T1000 (cell line): Measurements from ENCODE around the gene QRICH2.
"Not testable (repeated sequence)": the region's sequence is repeated elsewhere in the genome, so short reads cannot be mapped to it uniquely, and the experiment has no call there.

Source experiments
- DNase-seq: peaks from one replicate; lab custom pipeline; 2025; ENCODE audit warnings: mixed read lengths; lab: John Stamatoyannopoulos, UW

Gene QRICH2

DNA sequence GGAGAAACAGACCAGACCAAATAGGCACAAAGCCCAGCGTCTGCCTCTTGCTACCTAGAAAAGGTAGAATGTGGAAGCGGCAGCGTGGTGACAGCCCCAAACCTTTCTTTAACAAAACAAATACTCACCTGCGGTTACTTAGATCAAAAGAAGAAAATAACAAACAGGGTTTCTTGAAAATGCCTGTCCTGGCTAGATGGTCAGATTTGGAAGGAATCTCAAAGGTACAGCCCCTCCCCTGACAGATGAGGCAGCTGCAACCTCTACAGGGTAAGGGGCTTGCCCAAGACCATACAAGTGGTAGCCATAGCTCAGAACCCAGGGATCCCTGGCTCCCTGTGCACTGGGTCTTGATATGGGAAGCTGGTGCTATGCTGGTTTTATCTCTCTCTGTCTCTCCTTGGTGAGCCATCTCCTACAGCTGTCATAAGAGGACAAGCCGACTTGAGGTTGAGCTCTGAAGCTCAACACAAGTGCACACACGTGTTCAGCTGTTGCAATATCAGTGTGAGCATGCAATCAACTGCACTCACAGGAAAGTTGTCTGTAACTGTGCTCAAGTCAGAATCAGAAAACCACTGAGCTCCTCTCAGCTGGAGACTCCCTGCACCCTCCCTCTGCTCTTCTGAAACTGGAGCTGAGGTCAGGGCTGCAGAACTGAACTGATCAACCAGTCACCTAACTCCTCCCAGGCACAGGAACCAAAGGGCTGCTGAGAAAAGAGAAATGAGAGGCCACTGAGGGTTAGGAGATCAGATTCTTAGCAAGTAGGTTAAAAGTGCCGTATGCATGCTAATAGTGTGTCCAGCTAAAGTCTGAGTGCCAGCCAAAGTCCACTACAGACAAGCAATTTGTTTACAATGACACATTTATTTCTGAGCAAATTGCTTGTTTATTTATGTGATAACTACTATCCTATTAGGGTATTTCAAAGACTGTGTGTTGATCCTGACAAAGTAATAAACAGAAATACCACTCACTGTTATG lies 61.7 kb downstream of the QRICH2 start:
- no peak for DNase-seq

DNA sequence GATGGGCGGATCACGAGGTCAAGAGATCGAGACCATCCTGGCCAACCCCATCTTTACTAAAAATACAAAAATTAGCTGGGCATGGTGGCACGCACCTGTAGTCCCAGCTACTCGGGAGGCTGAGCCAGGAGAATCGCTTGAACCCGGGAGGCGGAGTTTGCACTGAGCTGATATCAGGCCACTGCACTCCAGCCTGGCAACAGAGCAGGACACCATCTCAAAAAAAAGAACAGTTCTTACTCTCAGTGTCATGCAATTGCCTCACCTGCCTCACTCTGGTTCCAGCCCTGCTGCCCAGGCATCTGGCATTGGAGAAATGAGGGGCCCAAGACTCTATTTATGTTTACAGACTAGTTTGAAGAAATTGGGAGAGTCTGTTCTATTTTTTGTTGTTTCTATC lies 63.4 kb downstream of the QRICH2 start:
- DNase-seq: not testable (repeated sequence)

DNA sequence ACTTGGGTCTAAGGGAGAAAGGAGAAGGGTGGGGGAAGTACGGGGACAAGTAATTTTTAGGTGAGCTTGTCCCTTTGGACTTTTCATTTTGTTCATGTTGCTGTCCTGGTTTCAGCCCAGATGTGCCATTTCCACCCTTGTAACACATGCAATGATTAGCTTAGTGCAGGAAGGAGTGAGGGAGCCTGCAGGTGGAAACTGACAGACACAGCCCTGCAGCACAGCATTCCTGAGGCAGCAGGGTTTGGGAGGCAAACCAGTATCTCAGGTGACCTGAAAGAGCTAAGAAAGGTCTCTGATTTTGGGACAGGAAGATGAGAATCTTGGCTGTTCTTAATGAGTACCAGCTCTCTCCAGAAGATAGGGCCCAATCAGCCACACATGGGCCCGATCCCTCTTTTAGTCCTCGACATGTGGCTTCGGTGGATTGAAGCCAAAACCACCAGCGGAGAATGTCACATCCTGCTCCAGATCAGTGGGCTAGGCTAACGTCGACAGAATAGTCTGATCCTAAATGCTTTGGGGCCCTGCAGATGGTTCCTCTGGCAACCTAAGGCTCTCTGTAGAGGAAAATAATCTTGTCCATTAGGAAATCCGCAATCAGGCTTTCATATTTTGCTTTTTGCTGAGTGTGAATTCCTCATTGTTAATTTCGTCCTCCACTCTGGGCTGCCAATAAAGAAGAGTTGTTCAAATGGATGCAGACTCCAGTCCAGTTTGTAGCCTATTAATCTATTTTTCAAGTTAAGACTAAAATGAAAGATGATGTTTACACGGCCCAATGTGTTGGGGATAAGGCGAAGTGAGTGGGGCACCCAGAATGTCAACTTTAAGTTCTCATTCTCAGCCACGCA lies 64.0 kb downstream of the QRICH2 start:
- no peak for DNase-seq

DNA sequence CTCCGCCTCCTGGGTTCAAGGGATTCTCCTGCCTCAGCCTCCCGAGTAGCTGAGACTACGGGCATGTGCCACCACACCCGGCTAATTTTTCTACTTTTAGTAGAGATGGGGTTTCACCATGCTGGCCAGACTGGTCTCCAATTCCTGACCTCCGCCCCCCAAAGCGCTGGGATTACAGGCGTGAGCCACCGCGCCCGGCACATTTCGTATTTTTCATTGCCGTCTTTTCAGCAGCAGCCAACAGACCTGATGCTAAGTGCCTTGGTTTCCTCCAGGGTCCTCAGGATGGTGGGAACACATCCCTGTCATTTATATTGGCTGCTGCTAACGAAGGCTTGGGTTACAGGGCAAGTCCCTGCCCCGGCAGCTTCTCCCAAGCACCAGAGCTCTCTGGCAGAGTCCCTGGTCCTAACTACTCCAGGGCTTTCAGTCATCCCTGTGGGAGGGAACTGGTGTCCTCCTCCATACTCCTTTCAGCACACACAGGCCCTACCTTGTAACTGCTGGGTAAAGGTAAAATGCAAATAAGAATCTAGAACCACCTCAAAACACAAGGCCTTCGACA lies 66.3 kb downstream of the QRICH2 start:
- no peak for DNase-seq

DNA sequence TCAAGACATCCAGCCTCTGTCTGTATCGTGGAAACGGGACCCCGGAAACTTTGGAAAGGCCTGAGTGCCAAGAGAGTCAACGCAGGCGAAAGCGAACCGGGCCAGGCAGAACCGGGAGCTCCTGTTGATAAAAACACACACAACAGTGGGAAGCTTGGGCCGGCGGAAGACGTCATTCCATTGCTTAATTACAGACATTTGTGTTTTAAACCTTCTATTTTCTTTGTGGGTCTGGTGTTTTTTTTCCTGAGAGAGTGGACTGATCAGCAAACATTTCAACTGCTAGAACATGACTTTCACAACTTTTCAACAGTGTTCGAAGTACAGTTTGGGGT lies 66.9 kb downstream of the QRICH2 start:
- DNase-seq: no peak

DNA sequence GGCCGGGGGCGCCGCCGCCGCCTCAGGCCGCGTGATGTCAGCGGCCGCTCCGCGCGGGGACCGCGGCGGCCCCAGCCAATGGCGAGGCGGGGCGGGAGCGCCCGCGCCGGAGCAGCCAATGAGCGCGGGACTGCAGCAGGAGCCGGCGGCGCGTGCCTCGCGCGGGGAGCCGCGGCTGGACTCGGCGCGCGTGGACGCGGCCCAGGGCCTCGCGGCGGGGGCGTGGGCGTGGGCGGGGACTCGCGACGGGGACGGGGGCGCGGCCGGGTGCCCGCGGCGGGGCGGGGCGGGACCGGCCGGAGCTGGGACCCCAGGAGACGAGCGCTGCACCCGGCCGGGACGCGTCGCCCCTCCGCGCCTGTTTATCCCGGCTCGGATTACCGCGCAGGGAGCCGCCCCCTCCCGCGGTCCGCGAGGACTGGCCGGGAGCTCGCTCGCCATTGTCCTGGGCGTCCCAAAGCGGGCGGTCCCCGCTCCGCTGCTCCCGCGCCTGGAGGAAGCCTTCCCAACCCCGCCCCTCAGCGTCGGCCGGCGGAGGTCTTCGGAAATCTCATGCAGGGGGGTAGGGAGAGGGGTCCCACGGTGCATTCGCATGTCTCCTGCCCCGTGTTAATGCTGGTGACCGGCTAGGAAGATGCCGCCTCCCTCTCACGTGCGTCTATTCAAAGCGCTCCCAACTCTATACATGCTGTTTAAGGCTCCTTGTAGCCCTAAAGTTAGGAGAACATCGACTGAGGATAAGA lies 67.4 kb downstream of the QRICH2 start, which contains the start of gene RNF157:
Gene RNF157 (minus strand): TSS at position 33 of the 743 bp plus-strand sequence. CDS start 253 bp downstream, outside the sequence.
- peak; percentile 14 for DNase-seq

DNA sequence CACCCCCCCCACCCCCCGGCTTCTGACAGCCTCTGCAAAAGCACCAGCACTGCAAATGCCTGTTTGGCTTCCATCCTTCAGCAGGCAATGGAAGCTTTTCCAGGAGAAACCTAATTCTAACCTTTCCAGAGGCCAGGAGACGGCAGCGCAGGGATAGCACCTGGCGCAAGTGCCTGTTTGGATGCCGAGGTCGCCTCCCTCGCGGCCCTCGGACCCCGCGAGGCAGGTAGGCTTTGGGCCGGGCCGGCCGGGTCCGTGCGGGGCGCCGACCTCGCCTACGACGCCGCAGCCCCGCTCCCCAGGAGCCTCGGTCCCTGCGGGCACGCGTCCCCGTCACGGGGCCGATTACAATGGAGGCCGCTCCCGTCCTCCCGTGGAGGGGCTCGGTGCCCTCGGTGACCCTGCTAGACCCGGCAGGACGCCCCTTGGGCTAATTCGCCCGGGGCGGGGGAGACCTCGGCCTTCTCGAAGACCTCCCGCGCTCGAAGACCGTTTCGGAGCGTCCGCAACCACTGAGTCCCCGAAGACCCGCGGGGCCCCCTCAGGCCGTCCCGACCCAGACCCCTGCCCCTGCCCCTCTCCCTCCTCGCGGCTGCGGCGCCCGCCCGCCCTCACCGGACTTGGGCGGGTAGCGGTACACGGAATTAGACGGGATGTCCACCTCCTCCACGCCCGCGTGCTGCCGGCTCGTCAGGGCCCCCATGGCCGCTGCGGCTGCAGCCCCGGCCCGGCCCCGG lies 68.4 kb downstream of the QRICH2 start:
- no peak for DNase-seq

DNA sequence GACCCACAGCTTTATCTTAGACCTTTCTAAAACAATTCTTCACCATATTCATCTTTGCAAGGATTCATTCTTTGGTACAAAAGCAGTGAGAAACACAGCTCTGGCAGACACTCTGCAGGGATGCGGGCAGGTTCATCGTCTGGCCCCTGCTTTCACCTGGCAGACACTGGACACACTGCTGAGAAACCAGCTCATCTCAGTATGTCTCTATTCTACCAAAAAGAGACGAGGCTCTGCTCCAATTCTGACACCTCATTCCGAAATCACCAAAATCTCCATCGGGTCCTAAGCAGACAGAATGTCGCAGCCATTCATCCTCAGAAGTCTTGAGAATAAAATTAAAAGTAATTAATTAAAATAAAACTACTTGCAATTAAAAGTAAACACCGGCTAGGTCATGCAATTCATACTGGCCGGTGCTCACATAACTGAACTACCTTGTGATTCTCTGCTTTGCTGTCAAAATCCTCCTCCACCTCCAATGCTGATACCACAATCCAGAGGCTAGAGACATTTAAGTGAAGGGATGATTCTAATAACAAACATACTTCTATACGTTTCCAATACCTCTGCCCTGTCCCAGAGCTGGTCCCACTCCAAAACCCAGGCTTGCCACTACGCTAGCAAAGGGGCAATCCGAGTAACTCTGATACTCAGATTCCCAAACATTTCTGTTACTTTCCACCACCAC lies 69.1 kb downstream of the QRICH2 start:
- no peak for DNase-seq

DNA sequence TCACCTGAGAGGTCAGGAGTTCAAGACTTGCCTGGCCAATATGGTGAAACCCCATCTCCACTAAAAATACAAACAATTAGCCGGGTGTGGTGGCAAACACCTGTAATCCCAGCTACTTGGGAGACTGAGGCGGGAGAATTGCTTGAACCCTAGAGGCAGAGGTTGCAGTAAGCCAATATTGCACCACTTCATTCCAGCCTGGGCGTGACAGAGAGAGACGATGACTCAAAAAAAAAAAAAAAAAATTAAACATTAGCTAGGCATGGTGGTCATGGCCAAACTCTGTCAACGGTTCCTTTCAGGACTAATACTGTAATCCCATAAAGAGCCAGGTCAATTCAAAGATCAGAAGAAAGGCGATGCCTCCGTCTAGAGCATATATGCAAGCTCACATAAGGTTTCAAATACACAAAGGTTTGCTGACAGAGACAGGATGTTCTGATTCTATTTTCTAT lies 70.2 kb downstream of the QRICH2 start:
- no peak for DNase-seq

DNA sequence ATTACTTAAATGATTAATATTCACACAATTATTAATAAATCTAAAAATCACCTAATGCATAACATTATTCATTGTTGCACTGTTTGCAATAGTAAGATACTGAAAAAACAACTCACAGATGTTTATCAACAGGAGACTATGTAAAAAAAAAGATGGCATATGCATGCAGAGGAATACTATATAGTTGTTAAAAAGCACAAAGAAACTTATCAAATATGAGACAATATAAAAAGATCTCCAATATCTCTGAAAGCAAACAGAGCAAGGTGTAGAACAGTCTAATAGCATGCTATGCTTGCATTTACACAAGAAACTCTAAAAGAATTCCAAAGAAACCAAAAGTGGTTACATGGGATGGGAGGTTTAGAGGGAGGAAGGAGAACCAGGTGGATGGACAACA lies 71.5 kb downstream of the QRICH2 start:
- no peak for DNase-seq

DNA sequence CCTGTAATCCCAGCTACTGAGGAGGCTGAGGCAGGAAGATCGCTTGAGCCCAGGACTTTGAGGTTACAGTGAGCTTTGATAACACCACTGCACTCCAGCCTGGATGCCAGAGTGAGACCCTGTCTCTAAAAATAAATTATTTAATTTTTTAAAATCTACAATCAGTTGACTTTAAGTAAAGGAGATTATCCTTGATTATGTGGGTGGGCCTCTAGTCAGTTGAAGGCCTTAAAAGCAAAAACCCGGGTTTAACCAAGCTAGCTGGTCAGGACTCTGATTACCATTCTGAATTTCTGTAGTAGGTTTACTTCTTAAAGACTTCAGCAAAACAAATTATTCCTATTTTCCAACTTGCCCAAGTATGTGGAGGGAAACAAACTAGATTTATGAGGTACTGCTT lies 72.2 kb downstream of the QRICH2 start:
- no peak for DNase-seq

DNA sequence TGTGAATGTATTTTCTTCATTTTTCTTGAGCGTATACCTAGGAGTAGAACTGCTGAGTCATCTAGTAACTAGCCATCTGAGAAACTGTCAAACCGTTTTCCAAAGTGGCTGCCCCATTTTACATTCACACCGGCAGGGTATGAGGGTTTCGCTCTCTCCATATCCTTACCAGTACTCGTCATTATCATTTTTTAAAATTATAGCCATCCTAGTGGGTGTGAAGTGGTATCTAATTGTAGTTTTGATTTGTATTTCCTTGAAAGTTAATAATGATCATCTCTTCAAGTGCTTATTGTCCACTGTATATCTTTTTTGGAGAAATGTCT lies 73.8 kb downstream of the QRICH2 start:
- DNase-seq: no peak

DNA sequence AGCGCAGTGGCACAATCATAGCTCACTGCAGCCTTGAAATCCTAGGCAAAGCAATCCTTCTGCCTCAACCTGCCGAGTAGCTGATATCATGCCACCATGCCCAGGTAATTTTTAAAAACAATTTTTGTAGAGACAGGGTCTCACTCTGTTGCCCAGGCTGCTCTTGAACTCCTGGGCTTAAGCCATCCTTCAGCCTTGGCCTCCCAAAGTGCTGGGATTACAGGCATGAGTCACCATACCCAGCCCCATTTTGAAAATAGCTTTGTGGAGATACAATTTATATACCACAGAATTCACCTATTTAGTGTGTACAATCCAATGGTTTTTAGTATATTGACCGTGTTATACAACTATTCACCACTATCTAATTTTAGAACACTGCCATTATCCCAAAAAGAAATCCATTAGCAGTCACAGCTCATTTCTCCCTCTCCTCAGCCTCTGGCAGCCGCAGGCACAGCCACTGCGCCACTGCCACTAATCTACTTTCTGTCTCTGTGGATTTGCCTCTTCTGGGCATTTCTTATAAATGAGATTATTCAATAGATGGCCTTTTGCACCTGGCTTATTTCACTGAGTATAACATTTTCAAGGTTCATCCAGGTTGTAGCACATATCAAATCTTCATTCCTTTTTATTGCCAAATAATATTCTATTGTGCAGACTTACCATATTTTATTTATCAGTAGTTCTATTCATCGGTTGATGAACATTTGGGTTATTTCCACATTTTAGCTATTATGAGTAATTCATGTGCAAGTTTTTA lies 74.3 kb downstream of the QRICH2 start:
- no peak for DNase-seq

DNA sequence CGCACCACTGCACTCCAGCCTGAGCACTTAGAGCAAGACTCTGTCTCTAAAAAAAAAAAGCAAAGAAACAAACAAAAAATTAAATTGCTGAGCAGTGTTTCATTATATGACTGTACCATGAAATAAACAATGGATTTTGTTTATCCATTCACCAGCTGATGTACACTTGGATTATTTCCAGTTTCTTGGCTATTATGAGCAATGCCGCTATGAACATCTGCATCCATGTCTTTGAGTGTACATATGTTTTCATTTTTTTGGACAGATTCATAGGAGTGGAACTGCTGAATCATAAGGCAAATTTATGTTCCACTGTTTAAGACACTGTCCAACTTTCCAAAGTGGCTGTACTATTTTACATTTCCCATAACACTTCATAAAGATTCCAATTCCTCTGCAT lies 75.7 kb downstream of the QRICH2 start:
- no peak for DNase-seq

DNA sequence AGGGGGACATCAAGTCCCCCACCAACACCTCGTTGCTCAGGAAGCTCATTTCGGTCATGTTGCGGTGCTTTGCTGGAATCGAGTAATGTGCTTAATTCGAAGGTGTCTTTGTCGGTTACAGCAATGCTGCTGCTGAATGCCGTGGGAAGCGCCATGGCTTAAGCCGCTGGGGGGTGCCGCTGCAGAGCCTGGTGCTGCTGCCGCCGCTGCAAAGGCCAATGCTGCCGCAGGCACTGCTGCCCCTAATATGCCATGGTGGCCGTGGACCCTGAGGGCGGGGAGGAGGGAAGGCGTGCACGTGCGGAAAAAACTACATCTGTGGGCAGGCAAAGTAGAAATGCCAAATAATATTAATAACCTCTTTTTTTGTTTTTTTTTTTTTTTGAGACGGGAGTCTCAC lies 81.3 kb downstream of the QRICH2 start:
- not testable (repeated sequence) for DNase-seq

DNA sequence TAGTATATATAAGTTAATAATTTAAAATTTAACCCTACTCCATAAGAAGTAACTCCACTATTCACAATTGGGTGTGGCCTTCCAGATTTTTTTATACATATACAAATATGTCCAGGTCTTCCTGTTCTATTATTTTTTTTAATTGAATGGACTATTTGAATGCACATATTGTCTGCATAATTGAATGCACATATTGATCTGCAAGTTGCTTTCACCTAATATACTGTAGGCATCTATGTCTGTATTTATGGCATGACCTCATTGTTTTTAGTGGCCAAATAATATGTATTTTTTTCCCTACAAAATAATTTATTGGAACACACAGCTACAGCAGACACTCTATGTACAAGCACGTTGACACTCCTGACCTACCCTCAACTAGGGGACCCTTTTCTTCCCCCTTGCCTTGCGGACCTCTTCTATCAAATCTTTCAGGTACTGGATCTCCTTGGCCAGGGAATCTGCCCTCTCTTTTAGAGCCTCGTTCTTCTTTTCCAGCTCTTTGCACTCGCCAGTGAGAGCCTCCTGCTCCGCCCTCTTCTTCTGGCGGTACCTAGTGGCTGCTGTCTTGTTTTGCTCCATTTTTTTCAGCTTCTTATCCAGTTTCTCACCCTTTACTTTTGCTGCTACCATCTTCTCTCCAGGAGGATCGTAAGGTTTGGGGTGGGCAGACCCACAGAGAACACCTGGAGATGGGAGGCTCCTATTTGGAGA lies 82.5 kb downstream of the QRICH2 start:
- DNase-seq: not testable (repeated sequence)
